Uterus (tissue), 4 donors: ENCODE data around the gene OR10K1. TPM values are rescaled to one million over a fixed set of nuclear protein-coding genes. Genes with fewer than 3 reads are reported as not detected.

ENCODE experiments used
- DNase-seq, 2 donors: peaks; one replicate each; pipeline ENCODE4 v3.0.0-alpha.2; 2019 to 2020
- H3K27ac ChIP-seq, 2 donors: fragments of 200-600 bp; sonication (generic); 1 replicate in 1 of 2; 2 replicates in 1 of 2; pipeline ENCODE4 v1.5.1; 2016 to 2018
- H3K27me3 ChIP-seq, 2 donors: fragments of 200-600 bp; sonication (generic); one replicate each; pipeline ENCODE4 v1.5.1; 2018 to 2019; ENCODE audit warnings: control low read depth in 1 of 2
- H3K36me3 ChIP-seq, 2 donors: fragments of 200-600 bp; sonication (generic); one replicate each; pipeline ENCODE4 v1.5.1; 2019; ENCODE audit warnings: control low read depth in 1 of 2
- H3K4me1 ChIP-seq, 2 donors: fragments of 200-600 bp; sonication (generic); one replicate each; pipeline ENCODE4 v1.5.1; 2018 to 2019; ENCODE audit warnings: control low read depth in 1 of 2
- H3K4me3 ChIP-seq, 2 donors: fragments of 200-600 bp; sonication (generic); 1 replicate in 1 of 2; 2 replicates in 1 of 2; pipeline ENCODE4 v1.5.1; 2018 to 2019; ENCODE audit warnings: mild to moderate bottlenecking in 1 of 2
- H3K9me3 ChIP-seq, 2 donors: fragments of 200-600 bp; sonication (generic); one replicate each; pipeline ENCODE4 v1.5.1; 2019; ENCODE audit warnings: control low read depth in 1 of 2
- CTCF ChIP-seq, 4 experiments: fragments of 200-600 bp in 2 of 4; fragments of 450-650 bp in 2 of 4; sonication (generic) in 2 of 4; IDR thresholded peaks; one replicate each; pipeline ENCODE4 v1.5.1; 2016 to 2019; ENCODE audit warnings: antibody characterized with exemption in 4 of 4, mild to moderate bottlenecking in 2 of 4, moderate library complexity in 1 of 4
- POLR2A ChIP-seq, 2 donors: fragments of 450-650 bp; IDR thresholded peaks; one replicate each; pipeline ENCODE4 v1.6.1; 2016; ENCODE audit warnings: antibody characterized with exemption in 2 of 2, mild to moderate bottlenecking in 1 of 2, moderate library complexity in 1 of 2
- intact Hi-C: fragments of 100-400 bp; cut with DNase I; formaldehyde crosslinking; loops from one replicate; pipeline ENCODE4 v1.15.1; 2023; ENCODE audit warnings: low total_unique reads
- total RNA-seq, 4 donors: library from RNA; depleted of rRNA in 3 of 4; stranded (reverse); fragments of >200 nt in 3 of 4; gene quantifications; one replicate each; pipeline versions ENCODE4 v1.1.0 to v1.2.4, GENCODE V29; 2014 to 2023
- donor health status: DM: yes; HTN: yes; CAD: no.

The OR10K1 gene
- total RNA-seq, result not detected

- no peaks in the 10 kb centered on the region for H3K4me1 ChIP-seq
- no peak within 1 kb of the TSS for H3K27ac ChIP-seq
- H3K9me3 ChIP-seq, result no peaks in the 10 kb centered on the region
- DNase-seq, result no peak
- H3K4me3 ChIP-seq, result no peak within 1 kb of the TSS
- intact Hi-C loops, result no loop called here
- no peaks in the 10 kb centered on the region for H3K36me3 ChIP-seq
- no peak for TF ChIP-seq CTCF (IDR thresholded peaks at IDR 0.05)
- TF ChIP-seq POLR2A (IDR thresholded peaks at IDR 0.05), result no peak
- no peaks in the 10 kb centered on the region for H3K27me3 ChIP-seq
These were observed at the start of gene OR10K1 for GRCh38 chr1:158461534-158461933. Gene OR10K1 (plus strand): TSS chr1:158461834. CDS start chr1:158465562, 3,728 bp downstream.

- no peak for DNase-seq
- Histone ChIP-seq H3K4me3 (no peak overlapping the region), H3K9me3 (no peaks in the 10 kb centered on the region), H3K4me1 (no peaks in the 10 kb centered on the region), H3K27ac (no peak overlapping the region), H3K36me3 (no peaks in the 10 kb centered on the region), H3K27me3 (no peaks in the 10 kb centered on the region)
- no peak for TF ChIP-seq POLR2A (IDR thresholded peaks at IDR 0.05)
- TF ChIP-seq CTCF (IDR thresholded peaks at IDR 0.05), result no peak
- intact Hi-C loops, result no loop called here
These were observed 46.8 kb upstream of the OR10K1 start for GRCh38 chr1:158414651-158415345.

GRCh38 chr1:158417586-158417985 is 44.0 kb upstream of the OR10K1 start:
- intact Hi-C loops, result no loop called here
- TF ChIP-seq POLR2A (IDR thresholded peaks at IDR 0.05) (no peak), CTCF (IDR thresholded peaks at IDR 0.05) (no peak)
- Histone ChIP-seq H3K9me3 (no peaks in the 10 kb centered on the region), H3K4me1 (no peaks in the 10 kb centered on the region), H3K27me3 (no peaks in the 10 kb centered on the region), H3K36me3 (no peaks in the 10 kb centered on the region), H3K27ac (no peak overlapping the region), H3K4me3 (no peak overlapping the region)
- no peak for DNase-seq

- H3K4me1 ChIP-seq, result no peaks in the 10 kb centered on the region
- intact Hi-C loops, result no loop called here
- DNase-seq, result no peak
- TF ChIP-seq POLR2A (IDR thresholded peaks at IDR 0.05), result no peak
- H3K27ac ChIP-seq, result no peak overlapping the region
- H3K9me3 ChIP-seq, result no peaks in the 10 kb centered on the region
- H3K27me3 ChIP-seq, result no peaks in the 10 kb centered on the region
- no peak overlapping the region for H3K4me3 ChIP-seq
- H3K36me3 ChIP-seq, result no peaks in the 10 kb centered on the region
These were observed 39.4 kb upstream of the OR10K1 start for GRCh38 chr1:158422212-158422611.

GRCh38 chr1:158425027-158425426 is 36.6 kb upstream of the OR10K1 start:
- H3K27me3 ChIP-seq, result no peaks in the 10 kb centered on the region
- no peaks in the 10 kb centered on the region for H3K9me3 ChIP-seq
- no peak for TF ChIP-seq CTCF (IDR thresholded peaks at IDR 0.05)
- no peak for TF ChIP-seq POLR2A (IDR thresholded peaks at IDR 0.05)
- H3K36me3 ChIP-seq, result no peaks in the 10 kb centered on the region
- no peak overlapping the region for H3K27ac ChIP-seq
- intact Hi-C loops, result no loop called here
- no peak for DNase-seq
- H3K4me3 ChIP-seq, result no peak overlapping the region
- H3K4me1 ChIP-seq, result no peaks in the 10 kb centered on the region
